ENCODE data around the gene COL20A1. TPM values are rescaled to one million over a fixed set of nuclear protein-coding genes. Genes with fewer than 3 reads are reported as not detected.

COL20A1 gene
- total and polyA plus RNA-seq, 2 donors from 2014 or later: 0.58 TPM; not detected in 1

- intact Hi-C loops (cut with DNase I): no loop called here
- peak in 1 of 5 donors; percentile 36 for DNase-seq
- FAIRE-seq: no peak
- Histone ChIP-seq H3K9ac (ENCODE audit: low read length in 3 of 3) (no peak overlapping the region), H3K36me3 (ENCODE audit: control insufficient read depth in 2 of 3, insufficient read depth in 3 of 3, low read length in 3 of 3) (no peaks in the 10 kb centered on the region), H3K4me3 (ENCODE audit: low read length in 3 of 3) (no peak overlapping the region), H3K9me3 (ENCODE audit: control insufficient read depth in 2 of 3, insufficient read depth in 1 of 3, low read length in 3 of 3) (no peaks in the 10 kb centered on the region), H3K27ac (ENCODE audit: low read depth in 2 of 2, low read length in 2 of 2) (no peak overlapping the region), H3K27me3 (ENCODE audit: control insufficient read depth, insufficient read depth, low read length) (no peaks in the 10 kb centered on the region), H3K4me1 (ENCODE audit: control insufficient read depth in 2 of 3, insufficient read depth in 2 of 3, low read depth in 1 of 3, low read length in 3 of 3) (no peaks in the 10 kb centered on the region)
- TF ChIP-seq, protein P1, sequence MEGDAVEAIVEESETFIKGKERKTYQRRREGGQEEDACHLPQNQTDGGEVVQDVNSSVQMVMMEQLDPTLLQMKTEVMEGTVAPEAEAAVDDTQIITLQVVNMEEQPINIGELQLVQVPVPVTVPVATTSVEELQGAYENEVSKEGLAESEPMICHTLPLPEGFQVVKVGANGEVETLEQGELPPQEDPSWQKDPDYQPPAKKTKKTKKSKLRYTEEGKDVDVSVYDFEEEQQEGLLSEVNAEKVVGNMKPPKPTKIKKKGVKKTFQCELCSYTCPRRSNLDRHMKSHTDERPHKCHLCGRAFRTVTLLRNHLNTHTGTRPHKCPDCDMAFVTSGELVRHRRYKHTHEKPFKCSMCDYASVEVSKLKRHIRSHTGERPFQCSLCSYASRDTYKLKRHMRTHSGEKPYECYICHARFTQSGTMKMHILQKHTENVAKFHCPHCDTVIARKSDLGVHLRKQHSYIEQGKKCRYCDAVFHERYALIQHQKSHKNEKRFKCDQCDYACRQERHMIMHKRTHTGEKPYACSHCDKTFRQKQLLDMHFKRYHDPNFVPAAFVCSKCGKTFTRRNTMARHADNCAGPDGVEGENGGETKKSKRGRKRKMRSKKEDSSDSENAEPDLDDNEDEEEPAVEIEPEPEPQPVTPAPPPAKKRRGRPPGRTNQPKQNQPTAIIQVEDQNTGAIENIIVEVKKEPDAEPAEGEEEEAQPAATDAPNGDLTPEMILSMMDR (IDR thresholded peaks at IDR 0.05; ENCODE audit: borderline replicate concordance, extremely low read depth, insufficient read depth): no peak
Observed at GRCh38 chr20:63308218-63308911, 15.4 kb downstream of the COL20A1 start.

- intact Hi-C loops (cut with DNase I): no loop called here
- TF ChIP-seq, protein P1 (IDR thresholded peaks at IDR 0.05; ENCODE audit: borderline replicate concordance, extremely low read depth, insufficient read depth): peak; percentile 70
- FAIRE-seq (no peak), DNase-seq (peak in 4 of 5 donors; percentile 55 to 86 (median 74))
- Histone ChIP-seq H3K27ac (ENCODE audit: low read depth in 2 of 2, low read length in 2 of 2) (no peak overlapping the region), H3K4me3 (ENCODE audit: low read length in 3 of 3) (no peak overlapping the region), H3K27me3 (ENCODE audit: control insufficient read depth, insufficient read depth, low read length) (no peaks in the 10 kb centered on the region), H3K36me3 (ENCODE audit: control insufficient read depth in 2 of 3, insufficient read depth in 3 of 3, low read length in 3 of 3) (no peaks in the 10 kb centered on the region), H3K9ac (ENCODE audit: low read length in 3 of 3) (no peak overlapping the region), H3K9me3 (ENCODE audit: control insufficient read depth in 2 of 3, insufficient read depth in 1 of 3, low read length in 3 of 3) (no peaks in the 10 kb centered on the region), H3K4me1 (ENCODE audit: control insufficient read depth in 2 of 3, insufficient read depth in 2 of 3, low read depth in 1 of 3, low read length in 3 of 3) (no peaks in the 10 kb centered on the region)
Observed at GRCh38 chr20:63309261-63310071, 16.5 kb downstream of the COL20A1 start.

DNA sequence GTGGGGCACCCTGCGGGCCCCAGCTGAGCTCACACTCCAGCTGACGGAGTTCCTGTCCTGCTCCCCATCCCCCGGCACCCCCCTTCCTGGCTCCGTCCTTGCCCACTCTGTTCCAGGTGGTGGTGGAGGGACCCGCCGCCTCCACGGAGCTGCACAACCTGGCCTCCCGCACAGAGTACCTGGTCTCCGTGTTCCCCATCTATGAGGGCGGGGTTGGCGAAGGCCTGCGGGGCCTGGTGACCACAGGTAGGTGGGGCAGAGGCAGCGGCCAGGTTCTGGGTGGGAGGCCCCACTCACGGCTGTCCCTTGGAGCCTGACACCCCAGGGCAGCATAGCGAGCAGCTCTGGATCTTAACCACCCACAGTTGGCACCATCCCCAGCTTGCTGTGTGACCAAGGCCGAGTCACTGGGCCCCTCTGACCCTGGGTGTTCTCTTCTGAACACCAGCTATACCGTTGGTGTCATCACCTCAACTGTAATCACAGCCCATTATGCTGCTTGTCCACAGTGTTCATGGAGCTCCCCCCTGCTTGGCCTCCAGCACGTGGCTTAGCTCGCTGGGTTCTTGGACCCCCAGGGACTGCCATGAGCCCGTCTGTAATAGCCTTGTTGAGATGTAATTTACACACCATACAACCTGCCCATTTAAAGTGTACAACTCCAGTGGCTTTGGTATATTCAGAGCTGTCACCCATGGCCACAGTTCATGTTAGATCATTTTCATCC, 17.4 kb downstream of the COL20A1 start:
- Histone ChIP-seq H3K36me3 (ENCODE audit: control insufficient read depth in 2 of 3, insufficient read depth in 3 of 3, low read length in 3 of 3) (no peaks in the 10 kb centered on the region), H3K4me1 (ENCODE audit: control insufficient read depth in 2 of 3, insufficient read depth in 2 of 3, low read depth in 1 of 3, low read length in 3 of 3) (no peaks in the 10 kb centered on the region), H3K4me3 (ENCODE audit: low read length in 3 of 3) (no peak overlapping the region), H3K9ac (ENCODE audit: low read length in 3 of 3) (no peak overlapping the region), H3K27me3 (ENCODE audit: control insufficient read depth, insufficient read depth, low read length) (no peaks in the 10 kb centered on the region), H3K27ac (ENCODE audit: low read depth in 2 of 2, low read length in 2 of 2) (no peak overlapping the region), H3K9me3 (ENCODE audit: control insufficient read depth in 2 of 3, insufficient read depth in 1 of 3, low read length in 3 of 3) (no peaks in the 10 kb centered on the region)
- FAIRE-seq: no peak
- no peak for DNase-seq
- intact Hi-C loops (cut with DNase I): no loop called here
- TF ChIP-seq, protein P1 (IDR thresholded peaks at IDR 0.05; ENCODE audit: borderline replicate concordance, extremely low read depth, insufficient read depth): no peak
